ENCODE results near the gene DPH5.
"Not testable (repeated sequence)": the region's sequence is repeated elsewhere in the genome, so short reads cannot be mapped to it uniquely, and the experiment has no call there.

Gene DPH5, protein sequence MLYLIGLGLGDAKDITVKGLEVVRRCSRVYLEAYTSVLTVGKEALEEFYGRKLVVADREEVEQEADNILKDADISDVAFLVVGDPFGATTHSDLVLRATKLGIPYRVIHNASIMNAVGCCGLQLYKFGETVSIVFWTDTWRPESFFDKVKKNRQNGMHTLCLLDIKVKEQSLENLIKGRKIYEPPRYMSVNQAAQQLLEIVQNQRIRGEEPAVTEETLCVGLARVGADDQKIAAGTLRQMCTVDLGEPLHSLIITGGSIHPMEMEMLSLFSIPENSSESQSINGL

DNA sequence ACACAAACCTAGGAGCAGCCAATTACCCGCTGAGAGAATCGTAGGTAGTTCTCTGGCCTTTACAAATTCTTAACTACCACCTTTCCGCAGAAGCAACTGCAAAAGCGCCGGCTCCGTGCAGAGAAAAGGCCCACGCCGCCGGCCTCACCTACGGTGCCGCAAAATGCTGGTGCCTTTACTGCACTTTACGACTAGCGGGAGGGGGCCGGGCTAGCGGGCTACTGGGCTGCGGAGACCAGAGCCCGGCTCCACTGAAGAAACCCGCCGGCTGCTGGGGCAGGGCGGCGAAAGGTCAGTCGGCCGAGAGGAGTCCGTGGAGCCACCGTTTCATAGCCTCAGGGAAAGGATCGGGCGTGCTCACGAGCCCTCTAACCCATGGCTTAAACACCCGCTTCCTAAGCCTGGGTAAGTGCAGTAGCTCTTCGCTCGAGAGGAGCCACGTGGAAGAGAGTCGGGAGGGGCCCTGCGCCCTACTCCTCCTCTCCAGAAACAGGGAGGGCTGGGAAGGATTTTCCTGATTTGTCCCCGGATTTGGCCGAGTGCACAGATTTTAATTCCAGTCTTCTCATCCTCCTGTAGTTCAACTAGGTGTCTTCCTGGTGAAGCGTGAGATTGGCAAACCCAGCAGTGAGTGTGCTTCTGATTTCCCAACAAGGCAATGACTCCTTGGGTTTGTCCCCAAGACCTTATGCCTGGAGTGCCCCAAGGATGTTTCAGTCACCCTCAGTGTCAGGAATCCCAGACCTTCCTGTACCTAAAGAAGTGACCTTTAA, at the start of gene DPH5:
Gene DPH5 (minus strand): TSS at position 128 of the 773 bp plus-strand sequence. CDS start 341 bp downstream, outside the sequence.
- peak within 1 kb of the TSS; percentile 59 for H3K27ac ChIP-seq
- peak; percentile 48 for DNase-seq (ENCODE audit: low read depth, low spot score)

GRCh38 chr1:101073836-101074235, 48.3 kb upstream of the DPH5 start:
- no peak for DNase-seq (ENCODE audit: low read depth, low spot score)
- H3K27ac ChIP-seq, result no peak overlapping the region

DNA sequence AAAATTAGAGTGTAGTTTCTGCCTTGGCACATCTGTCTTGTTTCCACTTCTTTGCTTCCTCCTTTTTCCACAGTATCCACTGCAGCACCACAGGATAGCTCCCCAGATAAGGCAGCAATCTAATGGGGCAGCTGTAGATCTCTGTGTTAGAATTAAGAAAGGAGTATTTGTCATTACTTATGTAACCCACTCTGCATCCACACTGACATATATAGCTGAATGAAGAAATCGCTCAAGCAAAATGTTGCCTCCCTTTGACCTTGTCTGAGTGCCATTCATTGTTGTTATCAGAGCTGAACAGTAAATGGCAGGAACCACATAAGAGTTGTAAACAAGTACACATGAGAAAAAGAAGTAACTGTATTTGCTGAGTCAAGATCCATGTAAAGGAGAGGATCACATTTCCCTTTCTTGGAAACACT, 45.9 kb upstream of the DPH5 start:
- H3K27ac ChIP-seq, result no peak overlapping the region
- DNase-seq (ENCODE audit: low read depth, low spot score), result no peak

DNA sequence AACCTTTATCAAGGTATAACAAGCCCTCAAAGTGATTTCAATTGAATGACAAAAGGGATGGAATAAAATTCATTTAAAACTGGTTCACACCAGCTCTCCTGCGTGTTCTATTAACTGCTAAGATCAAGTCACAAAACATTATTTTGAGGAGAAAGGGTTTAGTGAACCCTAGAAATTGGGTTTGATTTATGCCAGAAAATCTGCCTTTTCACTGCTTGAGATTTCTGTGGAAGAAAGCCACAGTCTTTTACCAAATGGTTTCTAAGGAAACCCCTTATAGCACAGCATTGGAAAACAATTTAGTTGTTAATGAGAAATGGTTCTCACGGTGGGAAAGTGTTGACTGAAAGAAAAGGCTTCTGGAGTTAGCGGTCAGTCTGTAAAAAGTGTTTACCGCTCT, 43.6 kb upstream of the DPH5 start:
- DNase-seq (ENCODE audit: low read depth, low spot score), result no peak

DNA sequence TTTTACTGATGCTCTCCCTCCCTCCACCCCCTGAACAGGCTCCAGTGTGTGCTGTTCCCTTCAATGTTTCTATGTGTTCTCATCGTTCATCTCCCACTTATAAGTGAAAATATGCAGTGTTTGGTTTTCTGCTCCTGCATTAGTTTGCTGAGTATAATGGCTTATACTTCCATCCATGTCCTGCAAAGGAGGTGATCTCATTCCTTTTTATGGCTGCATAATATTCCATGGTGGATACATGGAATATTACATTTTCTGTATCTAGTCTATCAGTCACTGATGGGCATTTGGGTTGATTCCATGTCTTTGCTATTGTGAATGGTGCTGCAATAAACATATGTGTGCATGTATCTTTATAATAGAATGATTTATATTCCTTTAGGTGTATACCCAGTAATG, 41.4 kb upstream of the DPH5 start:
- not testable (repeated sequence) for H3K27ac ChIP-seq; DNase-seq (ENCODE audit: low read depth, low spot score)

More for the DNA sequence above, 43.6 kb upstream of the DPH5 start:
- no peak overlapping the region for H3K27ac ChIP-seq

DNA sequence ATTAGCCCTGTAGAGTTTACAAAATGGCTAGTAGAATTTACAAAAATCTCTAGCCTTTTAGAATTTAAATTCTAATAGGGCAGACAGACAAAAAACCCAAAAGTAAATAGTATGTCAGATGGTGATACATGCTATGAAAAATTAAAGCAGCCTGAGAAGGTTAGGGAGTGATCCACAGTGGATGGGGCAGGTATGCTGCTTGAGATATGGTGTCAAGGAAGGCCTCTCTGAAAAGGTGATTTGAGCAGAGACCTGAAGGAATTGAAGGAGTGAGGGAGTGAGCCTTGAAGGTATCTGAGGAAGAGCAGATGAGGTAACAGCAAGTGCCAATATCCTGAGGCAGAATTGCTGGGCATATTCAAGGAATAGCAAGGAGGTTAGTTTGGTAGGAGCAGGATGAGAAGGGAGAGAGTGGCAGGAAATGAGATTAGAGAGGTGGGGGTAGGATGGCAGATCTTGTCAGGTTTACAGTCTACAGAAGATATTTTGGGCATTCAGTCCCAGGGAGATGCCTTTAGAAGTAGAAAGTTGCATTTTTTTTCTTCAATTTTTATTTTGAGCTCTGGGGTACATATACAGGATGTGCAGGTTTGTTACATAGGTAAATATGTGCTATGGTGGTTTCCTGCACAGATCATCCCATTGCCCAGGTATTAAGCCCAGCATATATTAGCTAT, 40.8 kb upstream of the DPH5 start:
- H3K27ac ChIP-seq, result no peak overlapping the region
- no peak for DNase-seq (ENCODE audit: low read depth, low spot score)

- no peak overlapping the region for H3K27ac ChIP-seq
- no peak for DNase-seq (ENCODE audit: low read depth, low spot score)
These were observed 40.0 kb upstream of the DPH5 start for GRCh38 chr1:101065575-101065974.

DNA sequence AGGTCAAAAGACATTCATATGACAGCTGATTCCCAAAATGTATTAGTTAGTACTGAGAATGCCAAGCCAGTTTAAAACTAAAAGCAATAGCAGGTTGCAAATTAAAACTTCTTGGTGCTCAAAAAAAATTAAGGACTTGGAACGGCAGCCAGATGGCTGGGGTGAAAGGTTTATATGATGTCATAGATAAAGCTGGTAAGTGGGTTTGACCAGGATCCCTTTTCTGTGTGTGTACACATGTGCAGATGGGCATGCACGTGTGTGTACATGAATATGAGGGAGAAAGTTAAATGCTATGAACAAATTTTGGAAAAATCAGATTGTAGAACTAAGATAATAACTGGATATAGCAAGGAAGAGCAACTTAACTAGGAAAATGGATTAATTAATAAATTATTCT, 39.1 kb upstream of the DPH5 start:
- DNase-seq (ENCODE audit: low read depth, low spot score), result no peak
- no peak overlapping the region for H3K27ac ChIP-seq

- no peak overlapping the region for H3K27ac ChIP-seq
- DNase-seq (ENCODE audit: low read depth, low spot score), result no peak
These were observed 35.4 kb upstream of the DPH5 start for GRCh38 chr1:101060992-101061391.

GRCh38 chr1:101059945-101060542, 34.5 kb upstream of the DPH5 start:
- no peak for DNase-seq (ENCODE audit: low read depth, low spot score)
- H3K27ac ChIP-seq, result no peak overlapping the region

GRCh38 chr1:101055623-101056022, 30.0 kb upstream of the DPH5 start:
- no peak overlapping the region for H3K27ac ChIP-seq

GRCh38 chr1:101051688-101052638, 26.4 kb upstream of the DPH5 start:
- H3K27ac ChIP-seq, result no peak overlapping the region
- DNase-seq (ENCODE audit: low read depth, low spot score), result no peak

More at GRCh38 chr1:101055623-101056022, 30.0 kb upstream of the DPH5 start:
- DNase-seq (ENCODE audit: low read depth, low spot score), result no peak

GRCh38 chr1:101050869-101051268, 25.3 kb upstream of the DPH5 start:
- DNase-seq (ENCODE audit: low read depth, low spot score), result no peak
- H3K27ac ChIP-seq, result no peak overlapping the region

DNA sequence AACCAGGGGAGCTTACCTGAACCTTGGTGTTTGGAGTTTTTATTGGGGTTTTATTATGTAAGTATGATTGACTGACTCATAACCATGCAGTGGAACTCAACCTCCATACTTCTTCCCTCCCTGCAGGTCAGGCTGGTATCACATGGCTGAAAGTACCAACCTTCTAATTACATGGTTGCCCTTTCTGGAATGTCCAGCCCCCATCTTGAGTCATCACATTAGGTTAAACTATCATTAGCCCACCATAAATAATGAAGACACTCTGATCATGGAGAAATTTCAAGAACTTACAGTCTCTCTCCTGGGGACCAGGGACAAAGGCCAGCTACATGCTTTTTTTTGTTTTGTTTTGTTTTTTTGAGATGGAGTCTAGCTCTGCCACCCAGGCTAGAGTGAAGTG, 19.2 kb upstream of the DPH5 start:
- DNase-seq (ENCODE audit: low read depth, low spot score), result no peak
- H3K27ac ChIP-seq, result no peak overlapping the region

GRCh38 chr1:101044259-101044658, 18.7 kb upstream of the DPH5 start:
- DNase-seq (ENCODE audit: low read depth, low spot score), result no peak
- no peak overlapping the region for H3K27ac ChIP-seq

DNA sequence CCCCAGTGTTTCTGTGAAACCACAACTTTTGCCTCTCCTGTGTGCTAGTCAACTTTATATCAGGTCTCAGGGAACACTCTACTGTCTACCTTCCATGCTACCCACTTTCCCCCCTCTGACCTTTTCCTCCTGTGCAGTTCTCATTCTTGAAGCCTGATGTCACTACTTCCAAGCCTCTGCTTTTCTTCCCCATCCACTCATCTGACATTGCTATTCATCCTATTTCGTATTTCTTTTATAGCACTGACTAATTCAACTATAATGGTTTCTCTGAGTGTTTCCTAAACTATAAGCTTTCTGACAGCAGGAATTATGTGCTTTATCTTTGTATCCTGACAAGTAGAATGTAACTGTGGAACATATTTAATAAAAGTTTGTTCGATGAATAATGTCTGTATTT, 18.2 kb upstream of the DPH5 start:
- no peak for DNase-seq (ENCODE audit: low read depth, low spot score)
- H3K27ac ChIP-seq, result no peak overlapping the region

- no peak overlapping the region for H3K27ac ChIP-seq
These were observed 15.7 kb upstream of the DPH5 start for GRCh38 chr1:101041300-101041699.

GRCh38 chr1:101040666-101041065, 15.1 kb upstream of the DPH5 start:
- H3K27ac ChIP-seq, result no peak overlapping the region
- DNase-seq (ENCODE audit: low read depth, low spot score), result no peak

More at GRCh38 chr1:101041300-101041699, 15.7 kb upstream of the DPH5 start:
- no peak for DNase-seq (ENCODE audit: low read depth, low spot score)

DNA sequence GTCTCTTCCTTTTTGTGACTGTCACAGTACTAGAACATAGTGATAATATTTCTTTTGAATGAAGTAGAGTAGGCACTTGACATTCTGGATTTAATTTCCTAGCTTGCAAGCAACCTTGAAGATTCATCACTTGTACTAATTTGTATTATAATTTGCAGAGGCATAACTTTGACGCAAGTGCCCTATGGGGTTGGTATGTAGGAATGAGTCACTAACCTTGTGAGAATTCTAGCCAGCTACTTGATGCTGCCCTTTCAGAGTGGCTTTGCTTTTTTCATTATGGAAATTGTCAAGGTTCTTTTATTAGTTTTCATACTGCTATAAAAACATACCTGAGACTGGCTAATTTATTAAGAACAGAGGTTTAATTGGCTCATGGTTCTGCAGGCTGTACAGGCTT, 13.7 kb upstream of the DPH5 start:
- DNase-seq (ENCODE audit: low read depth, low spot score), result no peak
- H3K27ac ChIP-seq, result no peak overlapping the region

GRCh38 chr1:101037316-101037715, 11.7 kb upstream of the DPH5 start:
- no peak for DNase-seq (ENCODE audit: low read depth, low spot score)
- H3K27ac ChIP-seq, result no peak overlapping the region
